Ascending aorta (tissue), 2 donors: Measurements from ENCODE around the gene PLA2G4E. TPM values are rescaled to one million over a fixed set of nuclear protein-coding genes. Genes with fewer than 3 reads are reported as not detected.
A peak's percentile ranks its signal among the peaks of the same experiment; 100 is the strongest.

Source experiments
- DNase-seq, 2 donors: peaks; one replicate each; pipeline ENCODE4 v3.0.0-alpha.2; 2019; ENCODE audit warnings: low spot score in 2 of 2
- H3K27ac ChIP-seq, 2 donors: fragments of 200-600 bp; sonication (generic); one replicate each; pipeline ENCODE4 v1.5.1; 2016 to 2017; ENCODE audit warnings: mild to moderate bottlenecking in 1 of 2
- H3K27me3 ChIP-seq: fragments of 200-600 bp; sonication (generic); one replicate; pipeline ENCODE4 v1.5.1; 2017
- H3K36me3 ChIP-seq, 2 donors: fragments of 200-600 bp; sonication (generic); one replicate each; pipeline ENCODE4 v1.5.1; 2016
- H3K4me1 ChIP-seq, 2 donors: fragments of 200-600 bp; sonication (generic); one replicate each; pipeline ENCODE4 v1.5.1; 2016 to 2017; ENCODE audit warnings: mild to moderate bottlenecking in 1 of 2
- H3K4me3 ChIP-seq, 2 donors: fragments of 200-600 bp; sonication (generic); one replicate each; pipeline ENCODE4 v1.5.1; 2016 to 2017; ENCODE audit warnings: mild to moderate bottlenecking in 1 of 2
- H3K9me3 ChIP-seq, 2 donors: fragments of 200-600 bp; sonication (generic); one replicate each; pipeline ENCODE4 v1.5.1; 2016
- CTCF ChIP-seq, 3 experiments: fragments of 200-600 bp in 2 of 3; fragments of 450-650 bp in 1 of 3; sonication (generic) in 2 of 3; IDR thresholded peaks; one replicate each; pipeline ENCODE4 v1.5.1; 2016 to 2019; ENCODE audit warnings: antibody characterized with exemption in 3 of 3, mild to moderate bottlenecking in 1 of 3, moderate library complexity in 1 of 3
- intact Hi-C: fragments of 100-400 bp; cut with DNase I; formaldehyde crosslinking; loops from one replicate; pipeline ENCODE4 v1.15.1; 2023
- total RNA-seq: library from RNA; depleted of rRNA; stranded (reverse); fragments of >200 nt; gene quantifications from one replicate; pipeline ENCODE4 v1.1.0, GENCODE V29; 2016

PLA2G4E gene
- total RNA-seq, 1 donor from 2014 or later = not detected

DNA sequence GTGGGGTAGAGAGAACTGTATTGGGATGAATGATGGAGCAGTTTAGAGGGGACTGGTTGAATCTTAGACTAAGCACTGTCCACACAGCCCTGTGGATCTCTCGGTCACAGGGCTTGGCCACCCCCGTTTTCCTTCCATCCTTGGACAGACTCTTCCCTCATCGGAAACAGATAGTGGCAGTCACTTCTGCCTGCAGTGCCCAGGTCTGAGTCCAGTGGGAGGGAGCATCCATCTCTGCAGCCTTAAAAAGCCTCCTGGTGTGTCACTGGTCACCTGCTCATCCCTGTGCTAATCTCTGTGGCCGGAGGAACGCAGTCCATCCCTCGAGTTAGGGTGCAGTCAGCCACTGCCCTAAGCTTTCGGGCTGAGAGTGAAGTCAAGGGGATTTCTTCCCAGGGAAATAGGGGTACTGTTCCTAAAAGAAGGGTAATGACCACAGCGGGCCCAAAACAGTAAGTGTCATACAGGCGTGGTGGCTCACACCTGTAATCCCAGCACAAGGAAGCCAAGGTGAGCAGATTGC is 41.5 kb upstream of the PLA2G4E start:
- no peak for DNase-seq
- no peaks in the 10 kb centered on the region for H3K27me3 ChIP-seq
- intact Hi-C loops = no loop called here

DNA sequence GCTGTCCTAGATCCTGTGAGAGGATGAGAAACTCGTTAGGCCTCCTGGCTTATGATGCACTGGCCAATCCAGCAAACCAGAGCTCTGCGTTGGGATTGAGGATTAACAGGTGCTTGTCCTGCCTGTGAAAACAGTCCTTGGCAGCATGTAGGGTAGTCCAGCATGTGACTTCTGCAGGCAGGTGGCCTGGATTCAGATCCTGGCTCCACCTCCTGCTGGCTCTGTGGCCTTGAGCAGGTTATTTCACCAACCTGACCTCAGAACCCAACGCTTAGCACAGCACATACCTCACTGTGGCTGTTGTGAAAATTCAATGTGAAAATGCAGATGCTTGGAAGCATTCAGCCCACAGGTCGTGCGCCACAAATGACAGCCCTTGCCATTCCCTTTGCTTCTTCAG is 40.0 kb upstream of the PLA2G4E start:
- intact Hi-C loops = no loop called here
- Histone ChIP-seq H3K4me1 (no peaks in the 10 kb centered on the region), H3K9me3 (no peaks in the 10 kb centered on the region), H3K27ac (no peak overlapping the region), H3K27me3 (no peaks in the 10 kb centered on the region), H3K36me3 (no peaks in the 10 kb centered on the region), H3K4me3 (no peak overlapping the region)
- DNase-seq = peak in 1 of 2 donors; percentile 33
- TF ChIP-seq CTCF (IDR thresholded peaks at IDR 0.05) = no peak

More for the DNA sequence above, 41.5 kb upstream of the PLA2G4E start:
- H3K27ac ChIP-seq = no peak overlapping the region
- H3K9me3 ChIP-seq = no peaks in the 10 kb centered on the region
- H3K4me1 ChIP-seq = no peaks in the 10 kb centered on the region
- no peak overlapping the region for H3K4me3 ChIP-seq
- no peaks in the 10 kb centered on the region for H3K36me3 ChIP-seq
- TF ChIP-seq CTCF (IDR thresholded peaks at IDR 0.05) = no peak

DNA sequence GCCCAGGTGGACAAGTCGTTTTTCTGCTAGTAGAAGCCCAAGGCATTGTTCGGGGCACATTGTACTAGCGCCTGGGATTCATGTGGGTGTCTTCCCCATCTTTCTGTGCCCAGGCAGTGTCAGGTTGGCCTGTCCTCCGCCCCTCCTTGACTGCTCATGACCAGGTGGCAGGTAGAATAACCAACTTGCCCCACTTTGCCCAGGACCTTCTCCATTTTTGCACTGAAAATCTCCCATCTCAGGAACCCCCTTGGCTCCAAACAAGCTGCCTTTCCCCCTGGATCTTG is 39.6 kb upstream of the PLA2G4E start:
- H3K27ac ChIP-seq = no peak overlapping the region
- H3K9me3 ChIP-seq = no peaks in the 10 kb centered on the region
- TF ChIP-seq CTCF (IDR thresholded peaks at IDR 0.05) = no peak
- intact Hi-C loops = no loop called here
- no peaks in the 10 kb centered on the region for H3K4me1 ChIP-seq
- no peak for DNase-seq
- H3K27me3 ChIP-seq = no peaks in the 10 kb centered on the region
- no peak overlapping the region for H3K4me3 ChIP-seq
- H3K36me3 ChIP-seq = no peaks in the 10 kb centered on the region

DNA sequence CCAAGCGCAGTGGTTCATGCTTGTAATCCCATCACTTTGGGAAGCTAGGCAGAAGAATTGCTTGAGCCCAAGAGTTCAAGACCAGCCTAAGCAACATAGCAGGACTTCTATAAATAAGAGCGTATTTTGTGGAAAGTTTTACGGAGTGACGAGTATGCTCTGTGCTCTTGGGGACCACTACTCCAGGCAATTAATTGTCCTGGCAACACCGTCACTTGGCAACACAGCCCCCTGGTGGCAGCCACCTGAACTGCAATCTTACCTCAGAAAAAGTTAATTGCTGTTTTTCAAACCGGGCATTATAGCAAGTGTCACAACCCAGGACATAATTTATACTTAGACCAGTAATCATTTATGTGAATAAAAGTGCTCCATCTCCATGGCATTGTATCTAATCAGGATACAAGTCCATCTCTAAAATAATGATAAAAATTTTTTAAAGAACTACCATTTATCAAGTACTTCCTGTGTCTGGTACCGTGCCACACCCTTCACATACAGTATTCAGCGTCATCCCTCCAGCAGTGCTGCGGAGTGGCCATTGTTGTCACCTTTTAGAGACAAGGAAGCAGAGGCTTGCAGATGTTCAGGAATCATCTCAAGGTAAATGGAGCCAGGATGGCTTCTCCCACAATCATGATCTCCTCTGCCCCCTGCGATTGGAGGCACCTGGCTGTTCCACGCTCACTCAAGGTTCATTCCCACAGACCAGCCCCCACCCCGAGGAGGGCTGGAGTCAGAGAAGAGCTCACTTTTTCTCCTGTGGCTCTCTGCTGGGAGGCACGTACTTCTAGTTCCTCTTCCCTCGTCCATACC is 39.0 kb upstream of the PLA2G4E start:
- Histone ChIP-seq H3K36me3 (no peaks in the 10 kb centered on the region), H3K4me1 (no peaks in the 10 kb centered on the region), H3K27ac (no peak overlapping the region), H3K4me3 (no peak overlapping the region), H3K9me3 (no peaks in the 10 kb centered on the region), H3K27me3 (no peaks in the 10 kb centered on the region)
- intact Hi-C loops = loop anchor here (1.0 to 5.0 kb wide), 4 partner anchors 71 to 288 kb away; partner anchors contain the start of gene MAPKBP1
- TF ChIP-seq CTCF (IDR thresholded peaks at IDR 0.05) = peak; percentile 57 to 90 (median 77)
- peak in 1 of 2 donors; percentile 74 for DNase-seq

GRCh38 chr15:42058791-42059190 is 37.9 kb upstream of the PLA2G4E start:
- intact Hi-C loops = loop anchor here (1.0 to 5.0 kb wide), 4 partner anchors 69 to 286 kb away; partner anchors contain the start of gene MAPKBP1
- Histone ChIP-seq H3K27me3 (no peaks in the 10 kb centered on the region), H3K4me1 (no peaks in the 10 kb centered on the region), H3K4me3 (no peak overlapping the region), H3K27ac (no peak overlapping the region), H3K9me3 (no peaks in the 10 kb centered on the region), H3K36me3 (no peaks in the 10 kb centered on the region)
- TF ChIP-seq CTCF (IDR thresholded peaks at IDR 0.05) = no peak
- no peak for DNase-seq
